ENCODE measurements around the gene CFAP119.

GRCh38 chr16:30808146-30808545, 46.3 kb upstream of the CFAP119 start:
- TF ChIP-seq CTCF (IDR thresholded peaks at IDR 0.05; ENCODE audit: low read depth, low read length) (no peak), MAX (IDR thresholded peaks at IDR 0.05; ENCODE audit: low read depth, low read length) (no peak), MYC (IDR thresholded peaks at IDR 0.05; ENCODE audit: low read depth, low read length) (no peak), POLR2A (IDR thresholded peaks at IDR 0.05; ENCODE audit: extremely low read depth, insufficient read length) (no peak)

All from NB4 (cell line).